GM21619 (cell line): ENCODE data around the gene SPNS3.

Experiments
- ATAC-seq: cut with Tn5 transposase; IDR thresholded peaks from one replicate; pipeline ENCODE4 v1.9.1; 2021; ENCODE audit not compliant: unreplicated experiment

The SPNS3 gene

DNA sequence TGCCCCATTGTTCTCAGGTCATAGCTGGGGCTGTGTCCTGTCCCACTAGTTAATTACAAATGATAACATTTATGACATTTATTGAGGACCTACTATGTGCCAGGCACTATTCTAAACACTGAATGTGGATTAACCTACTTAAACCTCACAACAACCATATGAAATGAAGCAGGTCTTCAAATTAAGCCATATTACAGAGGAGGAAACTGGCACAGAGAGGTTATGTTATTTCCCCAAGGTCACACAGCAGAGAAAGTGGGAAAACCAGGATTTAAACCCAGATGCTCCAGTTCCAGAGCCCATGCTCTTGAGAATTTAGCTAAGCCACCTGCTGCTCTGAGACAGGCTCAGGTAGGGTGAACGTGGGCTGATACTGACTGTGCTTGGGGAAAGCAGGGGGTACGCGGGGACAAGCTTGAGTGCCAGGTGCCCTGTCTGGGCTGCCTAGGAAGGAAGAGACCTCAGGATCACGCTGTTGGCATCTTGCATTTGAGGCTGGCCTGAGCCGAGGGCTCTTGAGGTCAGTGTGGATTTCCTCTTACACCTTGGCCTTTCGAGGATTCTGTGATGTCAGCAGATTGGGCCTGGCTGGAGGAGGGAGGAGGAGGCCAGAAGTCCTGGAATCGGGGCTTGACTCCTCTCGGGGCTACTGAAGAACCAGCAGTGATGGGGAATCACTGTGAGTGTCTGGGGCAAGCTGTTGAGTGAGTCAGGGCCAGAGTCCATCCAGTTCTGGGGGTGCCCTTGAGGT, 73.8 kb downstream of the SPNS3 start:
- ATAC-seq, result no peak

DNA sequence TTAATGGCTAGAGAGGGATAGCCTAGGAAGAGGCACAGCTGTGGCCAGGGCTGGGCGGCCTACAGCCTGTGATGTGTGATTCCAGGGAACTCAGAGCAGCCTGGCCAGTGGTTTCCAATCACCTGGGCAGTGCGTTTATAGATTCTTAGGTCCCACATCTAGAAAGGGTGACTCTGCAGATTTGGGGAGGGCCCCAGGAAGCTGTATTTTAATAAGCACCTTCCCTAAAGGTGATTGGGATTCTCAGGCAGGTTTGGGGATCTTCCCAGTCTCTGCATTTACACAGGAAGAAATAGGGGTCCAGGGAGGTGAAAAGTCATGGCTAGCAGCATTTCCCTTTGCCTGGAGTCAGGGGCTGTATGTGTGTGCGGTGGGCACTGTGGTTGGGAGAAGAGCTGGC, 74.5 kb downstream of the SPNS3 start:
- ATAC-seq, result no peak

DNA sequence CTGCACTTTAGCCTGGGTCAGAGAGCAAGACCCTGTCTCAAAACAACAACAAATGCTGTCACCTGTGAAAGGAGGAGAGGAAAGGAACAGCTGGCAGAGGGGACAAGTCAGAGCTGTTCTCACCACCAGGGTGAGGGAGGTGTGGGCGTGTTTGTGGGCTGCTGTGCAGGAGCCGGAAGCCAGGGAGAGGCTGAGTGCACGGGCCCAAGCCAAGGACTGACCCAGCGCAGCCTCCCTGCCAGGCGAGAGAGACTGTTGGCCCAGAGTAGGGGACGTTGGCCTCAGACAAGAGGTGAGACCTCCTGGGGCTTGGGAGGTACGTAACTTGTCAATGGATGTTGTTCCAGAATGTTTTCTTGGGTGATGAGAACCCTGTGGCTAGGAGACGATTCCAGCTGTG, 75.7 kb downstream of the SPNS3 start:
- ATAC-seq, result no peak

DNA sequence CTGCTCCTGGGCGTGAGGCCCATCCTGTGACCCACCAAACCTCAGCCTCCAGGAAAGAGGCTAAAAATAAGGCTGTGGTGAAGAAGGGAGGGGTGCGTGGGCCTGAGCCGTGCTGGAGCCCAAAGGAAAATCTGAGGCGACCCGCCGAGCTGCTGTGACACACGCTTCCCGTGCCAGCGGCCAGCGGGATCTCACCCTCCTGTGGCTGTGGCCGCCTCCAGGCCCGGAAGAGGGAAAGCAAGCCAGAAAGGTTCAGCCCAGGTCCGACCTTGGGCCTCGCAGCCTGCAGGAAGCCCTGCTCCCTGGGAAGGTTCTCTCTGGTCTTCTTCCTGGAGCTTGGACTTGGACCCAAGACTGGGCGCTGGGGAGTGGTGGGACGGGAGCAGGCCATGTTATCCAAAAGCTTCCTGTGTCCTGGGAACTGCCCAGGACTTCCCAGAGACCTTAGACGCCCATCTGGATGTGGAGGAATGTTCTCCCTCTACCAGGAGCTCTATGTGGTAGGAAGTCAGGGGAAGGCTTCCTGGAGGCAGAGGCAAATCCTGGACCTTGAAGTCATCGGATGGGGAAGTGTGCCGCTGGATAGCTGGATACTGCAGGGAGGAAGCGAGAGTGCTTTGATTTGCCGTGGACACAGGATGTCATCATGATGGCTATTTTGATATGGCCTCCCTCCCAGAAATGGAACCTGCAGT, 76.3 kb downstream of the SPNS3 start:
- no peak for ATAC-seq

DNA sequence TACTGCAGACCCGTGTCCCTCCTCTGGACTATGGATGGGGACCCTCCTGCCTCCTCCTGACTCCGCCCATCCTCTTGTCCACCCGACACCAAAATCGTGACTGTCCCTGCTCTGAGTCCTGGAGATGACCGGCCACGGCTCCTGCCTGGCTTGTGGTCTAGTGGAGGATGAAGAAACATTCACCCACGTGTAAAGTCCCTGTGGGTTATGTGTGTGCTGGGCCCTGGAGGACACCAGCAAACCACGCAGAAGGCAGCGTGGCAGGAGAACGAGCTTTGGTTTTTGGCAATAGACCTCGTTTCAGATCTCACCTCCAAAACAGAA, 76.8 kb downstream of the SPNS3 start:
- no peak for ATAC-seq

DNA sequence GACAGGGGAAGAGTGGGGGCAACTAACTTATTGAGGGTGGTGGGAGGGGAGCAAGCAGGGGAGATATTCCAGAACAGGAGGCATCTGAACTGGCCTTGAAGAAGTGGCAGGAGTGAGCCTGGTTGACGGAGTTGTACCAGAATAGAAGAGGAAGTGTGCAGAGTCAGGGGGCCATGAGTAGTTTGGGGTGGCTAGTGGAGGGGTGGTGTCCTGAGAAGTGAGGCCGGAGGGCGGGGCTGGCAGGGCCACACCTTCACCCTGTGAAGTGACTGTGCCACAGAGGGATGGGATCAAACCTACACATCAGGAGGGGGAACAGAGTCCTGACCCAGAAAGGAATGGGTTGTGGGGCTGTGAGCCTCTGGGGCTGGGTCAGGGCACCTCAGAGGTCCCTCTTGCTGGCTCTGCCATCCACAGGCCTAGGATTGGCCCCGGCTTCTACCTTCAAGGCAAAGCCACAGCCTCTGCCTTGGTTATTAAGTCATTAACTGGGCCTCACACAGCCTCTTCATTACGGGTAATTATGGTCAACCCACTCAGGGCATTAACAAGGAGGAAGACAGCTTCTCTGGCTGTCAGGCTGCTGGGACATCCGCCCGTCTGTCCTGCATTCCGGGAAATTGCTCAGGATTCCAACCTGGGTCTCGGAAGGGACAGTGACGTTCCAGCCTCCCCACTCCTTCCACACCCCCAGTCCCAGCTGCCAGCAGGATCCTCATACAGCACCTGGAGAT, 77.6 kb downstream of the SPNS3 start:
- no peak for ATAC-seq

DNA sequence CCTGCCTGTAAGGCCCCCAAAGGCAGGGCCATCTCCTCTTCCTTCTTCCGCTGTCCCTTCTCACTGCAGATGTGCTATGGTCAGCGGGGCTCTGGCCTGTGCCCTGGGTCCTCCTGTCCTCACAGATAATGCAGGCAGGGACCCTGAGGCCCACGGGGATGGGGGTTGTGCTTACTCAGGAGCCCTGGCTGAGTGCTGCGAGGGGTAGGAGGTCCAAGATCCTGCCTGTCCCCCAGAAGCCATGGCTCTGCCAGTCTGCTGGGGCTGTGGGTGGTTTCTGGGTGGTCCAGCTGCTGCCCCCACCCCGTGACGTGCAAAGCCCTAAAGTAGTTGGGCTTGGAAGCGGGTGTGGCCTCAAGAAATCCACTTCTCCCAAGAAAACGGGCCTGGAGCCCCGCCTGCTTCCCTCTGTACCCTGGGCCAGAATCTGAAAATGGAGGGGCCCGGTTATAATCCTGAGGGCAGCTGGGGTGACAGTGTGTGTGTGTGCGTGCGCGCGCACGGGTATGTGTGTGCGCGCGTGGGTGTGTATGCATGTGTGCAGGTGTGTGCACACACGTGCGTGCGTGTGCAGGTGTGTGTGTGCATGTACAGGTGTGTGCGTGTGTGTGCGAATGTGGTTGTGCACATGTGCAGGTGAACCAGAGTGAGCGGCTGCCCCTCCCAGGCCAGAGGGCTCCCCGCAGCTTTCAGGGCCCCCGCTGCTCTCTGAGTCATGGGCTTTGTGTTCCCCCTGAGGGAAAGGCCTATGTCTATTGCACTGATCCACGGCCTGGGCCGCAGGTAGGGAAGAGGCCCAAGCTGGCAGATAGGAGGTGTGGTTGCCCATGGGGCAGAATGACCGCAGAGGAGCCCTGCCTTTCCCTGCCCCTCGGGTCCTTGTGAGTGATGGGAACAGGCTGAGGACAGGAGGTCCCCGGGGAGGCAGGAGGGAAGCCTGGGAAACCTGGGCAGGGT, 78.7 kb downstream of the SPNS3 start:
- no peak for ATAC-seq

DNA sequence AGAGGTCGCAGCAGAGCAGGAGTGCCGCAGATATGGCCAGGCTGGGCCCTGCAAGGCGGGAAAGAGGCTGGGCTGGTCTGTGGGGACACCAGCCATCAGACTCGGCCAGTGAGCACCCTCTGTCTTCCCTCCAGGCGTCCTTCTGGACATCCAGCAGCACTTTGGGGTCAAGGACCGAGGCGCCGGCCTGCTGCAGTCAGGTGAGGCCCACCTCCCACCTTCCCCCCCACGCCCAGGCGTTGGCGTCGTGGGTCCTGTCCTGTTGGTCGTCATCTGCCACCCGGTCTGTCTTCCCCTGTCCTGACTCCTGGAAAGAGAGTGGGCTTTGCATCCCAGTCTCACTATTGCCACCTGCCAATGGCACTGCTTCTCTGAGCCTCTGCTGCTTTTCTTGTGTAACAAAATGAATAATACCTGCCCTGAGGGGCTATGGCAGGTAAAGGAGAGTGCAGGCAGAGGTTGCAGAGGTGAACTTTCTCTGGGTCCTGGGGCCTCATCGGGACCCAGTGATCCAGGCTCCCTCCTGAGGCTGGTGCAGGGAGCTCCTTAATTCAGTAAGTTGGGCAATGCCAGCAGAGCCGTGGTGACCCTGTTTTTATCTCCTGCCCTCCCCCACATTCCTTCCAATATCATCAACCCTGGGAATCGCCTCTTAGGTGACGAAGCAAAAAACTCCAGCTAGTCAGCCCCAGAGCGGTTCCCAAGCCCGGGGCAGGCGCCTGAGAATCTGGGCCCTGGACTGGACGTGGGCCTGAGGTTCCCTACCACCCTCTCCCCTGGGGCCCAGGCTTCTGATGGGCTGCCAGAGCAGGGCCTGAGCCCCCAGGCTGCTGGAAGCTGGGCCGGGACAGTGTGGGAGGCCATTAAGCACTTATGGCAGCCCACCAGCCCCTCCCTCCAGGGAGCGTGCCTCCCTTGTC, 79.6 kb downstream of the SPNS3 start:
- ATAC-seq, result no peak

DNA sequence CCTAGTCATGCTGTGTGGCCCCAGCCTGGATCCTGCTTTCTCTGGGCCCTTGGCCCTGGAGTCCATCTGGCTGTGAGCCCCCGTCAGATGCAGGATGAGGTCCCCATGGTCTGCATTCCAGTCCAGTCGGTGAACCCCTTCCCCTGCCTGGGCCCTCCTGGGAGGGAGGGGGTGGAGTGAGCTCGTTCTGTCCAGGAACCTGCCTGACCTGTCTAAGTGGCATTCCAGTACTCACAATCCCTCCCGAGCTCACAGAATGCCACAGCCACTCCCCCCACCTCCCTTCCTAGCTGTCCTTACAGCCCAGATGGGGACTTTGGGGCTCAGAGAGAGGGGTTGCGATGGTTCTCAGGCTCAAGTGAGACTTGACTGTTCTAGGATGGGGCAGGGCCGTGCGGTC, 80.5 kb downstream of the SPNS3 start:
- no peak for ATAC-seq

DNA sequence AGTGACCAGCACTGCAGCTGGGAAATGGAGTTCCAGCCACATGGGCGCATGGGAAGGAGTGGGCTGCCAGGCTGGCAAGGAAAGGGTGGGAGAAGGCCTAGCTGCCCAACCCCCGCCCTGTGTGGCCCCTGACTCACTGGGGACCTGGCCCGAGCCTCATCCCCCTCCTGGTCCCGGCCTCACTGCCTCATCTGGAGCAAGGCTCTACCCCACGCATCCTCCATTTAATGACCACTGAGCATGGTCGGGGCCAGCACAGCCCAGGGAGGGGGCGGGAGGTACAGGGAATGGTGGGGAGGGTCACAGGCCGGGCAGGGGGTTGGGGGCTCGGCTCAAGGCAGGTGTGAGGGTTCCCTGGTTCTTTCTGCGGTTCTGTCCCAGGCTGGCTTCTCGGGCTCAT, 81.0 kb downstream of the SPNS3 start:
- ATAC-seq, result no peak

DNA sequence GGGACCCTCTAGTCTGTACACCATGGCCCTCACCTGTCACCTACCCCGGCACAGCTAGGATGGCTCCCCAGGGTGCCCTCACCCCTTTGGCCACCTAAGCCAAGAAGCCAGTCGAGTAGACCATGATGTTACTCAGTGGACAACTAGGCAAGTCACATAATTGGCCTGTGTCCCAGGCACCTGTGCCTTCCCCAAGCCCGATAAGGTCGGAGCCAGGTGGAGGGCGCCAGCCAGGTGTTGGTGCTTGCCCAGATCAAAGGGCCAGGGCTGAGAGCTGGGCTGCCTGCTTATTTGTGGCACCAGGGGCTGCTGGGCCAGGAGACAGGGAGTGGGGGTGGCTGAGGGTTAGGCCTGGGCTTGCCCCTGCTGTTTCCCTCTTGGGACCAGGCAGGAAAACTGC, 81.8 kb downstream of the SPNS3 start:
- ATAC-seq, result no peak

DNA sequence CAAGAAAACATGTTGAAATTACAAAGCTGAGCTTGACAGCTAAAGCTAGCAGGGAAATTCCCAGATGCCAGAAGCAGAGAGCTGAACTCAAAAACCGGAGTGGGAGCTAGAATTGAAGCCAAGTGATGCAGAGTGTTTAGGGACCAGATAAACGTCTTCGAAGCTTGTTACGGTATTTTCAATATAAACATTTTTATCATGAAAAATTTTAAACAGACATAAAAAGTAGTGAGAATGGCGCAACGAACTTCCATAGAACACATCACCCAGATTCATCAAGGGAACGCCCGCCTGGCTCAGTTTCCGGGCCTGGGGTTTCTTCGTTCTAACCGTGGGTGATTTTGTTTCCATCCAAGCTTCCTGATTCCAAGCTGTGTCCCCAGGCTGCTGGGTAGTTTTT, 83.0 kb downstream of the SPNS3 start:
- ATAC-seq, result no peak

DNA sequence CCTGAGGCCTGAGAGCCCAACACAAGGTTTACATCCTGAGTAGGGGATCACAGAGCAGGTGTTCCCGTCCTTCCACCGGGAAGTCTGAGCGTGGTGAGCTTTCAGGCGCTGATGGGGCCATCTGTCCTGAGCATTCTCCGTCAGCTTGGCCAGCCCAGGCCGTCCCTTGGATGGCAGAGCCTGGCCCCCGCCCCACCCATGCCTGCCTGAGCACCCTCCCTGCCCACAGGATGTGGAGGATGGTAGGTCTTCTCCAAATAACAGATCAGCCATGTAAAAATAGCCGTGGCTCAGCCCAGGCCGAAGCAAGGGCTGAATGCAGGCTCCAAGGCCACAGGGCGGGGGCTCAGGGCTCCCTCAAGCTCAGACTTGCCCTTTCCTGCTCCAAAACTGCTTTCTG, 85.2 kb downstream of the SPNS3 start:
- no peak for ATAC-seq

DNA sequence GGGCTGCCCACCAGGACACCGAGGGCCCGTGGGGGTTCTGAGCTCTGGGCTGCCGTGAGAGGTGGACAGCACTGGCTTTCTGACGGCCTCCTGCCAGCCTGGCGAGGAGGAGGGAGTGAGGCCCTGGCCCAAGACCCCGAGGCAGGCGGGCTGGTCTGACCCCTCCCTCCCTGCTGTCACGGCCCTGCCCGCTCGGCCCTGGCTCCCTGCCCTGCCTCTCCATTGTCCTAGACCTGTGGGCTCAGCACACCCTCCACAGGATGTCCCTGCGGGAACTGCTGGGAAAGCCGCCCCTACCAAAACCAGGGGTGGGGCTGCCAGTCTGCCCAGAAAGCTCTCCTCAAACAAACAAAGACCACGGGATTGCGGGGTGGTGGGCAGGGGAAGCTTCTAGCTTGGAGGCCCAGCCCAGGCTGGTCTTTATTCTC, 85.6 kb downstream of the SPNS3 start:
- ATAC-seq, result no peak

DNA sequence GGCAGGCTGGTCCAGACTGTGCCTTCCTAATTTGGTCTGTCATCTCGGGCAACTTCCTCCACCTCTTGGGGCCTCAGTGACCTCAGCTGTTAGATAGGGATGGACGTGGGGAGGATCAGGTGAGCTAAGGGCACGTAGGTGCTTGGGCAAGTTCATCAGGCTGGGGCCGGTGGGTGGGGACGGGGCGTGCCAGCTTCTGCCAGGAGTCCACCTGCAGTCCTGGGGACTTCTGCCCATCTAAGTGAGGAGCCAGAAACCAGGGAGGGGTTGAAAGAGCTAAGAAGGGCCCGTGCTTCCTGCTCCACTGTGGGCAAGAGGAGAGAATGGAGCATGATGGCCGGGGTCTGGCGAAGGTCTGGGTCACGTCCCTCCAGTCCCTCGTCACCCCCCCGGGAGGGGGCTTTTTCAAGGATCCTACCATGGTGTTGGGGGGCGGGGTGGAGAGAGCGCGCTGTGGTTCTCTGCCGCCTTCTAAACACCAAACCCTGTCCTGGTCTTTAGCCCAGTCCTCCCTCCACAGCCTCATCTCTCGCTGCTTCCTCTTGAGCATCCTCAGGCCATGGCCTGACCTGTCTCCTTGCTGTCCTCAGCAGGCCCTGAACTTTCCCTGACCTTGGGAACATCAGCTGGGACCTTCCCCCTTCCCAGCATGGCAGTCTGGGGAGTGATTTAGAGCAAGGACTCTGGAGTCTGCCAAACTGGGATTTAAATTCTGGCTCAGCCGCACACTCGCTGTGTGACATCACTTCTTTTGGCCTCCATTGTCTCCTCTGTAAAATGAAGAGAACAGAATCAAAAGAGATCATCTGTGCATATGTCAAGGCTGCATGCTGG, 86.5 kb downstream of the SPNS3 start:
- ATAC-seq, result no peak

DNA sequence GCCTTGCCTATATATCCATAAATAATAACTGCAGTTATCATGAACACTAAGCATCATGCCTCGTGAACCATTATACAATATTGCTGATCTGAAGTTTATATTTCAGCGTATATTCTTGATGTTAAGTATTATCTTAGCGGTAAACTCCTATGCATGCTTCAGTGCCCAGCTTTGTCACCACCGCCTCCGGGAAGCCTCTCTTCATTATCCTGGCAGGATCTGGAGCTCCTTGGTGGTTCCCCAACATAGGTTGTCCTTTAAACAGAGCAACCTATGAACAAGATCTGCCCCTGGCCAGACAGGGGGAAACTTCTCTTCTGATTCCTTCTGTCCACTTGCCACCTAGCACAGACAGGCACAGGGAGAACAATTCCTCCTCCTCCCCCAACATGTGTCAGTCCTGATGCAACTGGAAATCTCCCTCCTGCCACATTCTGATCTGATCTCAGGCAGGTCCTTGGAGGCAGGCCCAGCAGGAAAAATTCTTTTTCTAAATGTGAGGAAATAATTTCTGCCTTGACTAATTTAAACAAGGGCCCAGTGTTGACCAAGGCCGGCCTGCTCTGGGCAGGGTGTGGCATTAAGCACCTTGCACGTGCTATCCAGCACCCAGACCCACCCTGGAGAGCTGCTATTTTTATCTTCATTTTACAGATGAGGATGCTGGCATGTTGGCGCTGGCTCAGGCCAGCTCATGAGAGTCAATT, 87.3 kb downstream of the SPNS3 start:
- no peak for ATAC-seq

DNA sequence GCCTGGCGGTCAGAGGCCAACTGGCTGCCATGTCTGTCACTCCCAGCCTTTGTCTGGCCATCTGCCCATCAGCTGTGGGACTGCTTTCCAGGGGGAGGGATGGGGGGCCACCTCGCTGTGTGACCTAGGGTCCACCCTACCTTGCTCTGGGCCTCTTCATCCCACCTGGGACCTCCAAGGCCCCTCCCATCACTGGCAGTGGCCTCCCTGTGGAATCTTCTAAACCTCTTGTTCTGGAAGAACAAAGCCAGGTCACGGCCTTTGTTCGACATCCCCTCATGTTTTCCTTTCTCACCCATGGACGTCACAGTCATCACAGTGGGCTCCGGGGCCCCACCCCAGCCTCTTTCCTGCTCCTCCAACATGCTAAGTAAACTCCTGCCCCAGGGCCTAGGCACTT, 88.9 kb downstream of the SPNS3 start:
- no peak for ATAC-seq

DNA sequence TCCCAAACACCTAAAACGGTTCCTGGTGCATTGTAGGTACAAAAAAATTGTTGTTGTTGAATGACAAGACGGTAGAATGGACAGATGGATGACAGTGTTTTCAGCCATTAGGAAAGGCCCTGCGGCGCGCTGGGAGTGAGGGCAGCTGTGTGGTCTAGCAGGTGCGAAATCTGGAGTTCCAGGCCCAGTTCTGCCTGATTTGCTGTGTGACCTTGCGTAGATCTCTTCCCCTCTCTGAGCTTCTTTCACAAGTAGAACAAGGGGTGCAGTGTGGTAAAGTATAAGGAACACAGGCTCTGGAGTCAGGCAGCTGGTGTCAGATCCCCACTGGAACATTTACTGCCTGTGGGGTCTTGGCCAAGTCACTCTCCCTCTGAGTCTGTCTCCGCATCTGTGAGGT, 90.2 kb downstream of the SPNS3 start:
- no peak for ATAC-seq
